NCI-H345 (cell line): ENCODE measurements around the gene TMEFF2.

Experiments used
- DNase-seq: peaks from one replicate; lab custom pipeline; 2025; lab: John Stamatoyannopoulos, UW

The TMEFF2 gene

DNA sequence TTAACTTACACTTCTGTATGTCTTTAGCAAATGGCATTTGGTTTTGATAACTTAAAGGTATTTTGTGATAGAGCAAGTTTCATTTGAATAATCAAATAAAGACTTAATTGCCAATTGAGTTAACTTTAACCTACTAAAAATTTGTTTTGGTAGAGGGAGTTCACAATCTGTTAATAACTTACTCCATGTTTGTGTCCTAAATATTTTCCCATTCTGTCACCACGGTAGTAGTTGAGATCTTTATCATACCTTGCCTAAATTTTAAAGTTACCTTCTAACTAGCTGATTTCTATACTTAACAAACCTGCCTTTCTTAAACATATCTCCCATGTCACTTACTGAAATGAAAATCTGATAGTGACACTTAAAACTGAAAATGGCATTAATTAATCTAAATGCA is 127.1 kb downstream of the TMEFF2 start:
- no peak for DNase-seq

GRCh38 chr2:192064459-192064858 is 130.3 kb downstream of the TMEFF2 start:
- DNase-seq = no peak

DNA sequence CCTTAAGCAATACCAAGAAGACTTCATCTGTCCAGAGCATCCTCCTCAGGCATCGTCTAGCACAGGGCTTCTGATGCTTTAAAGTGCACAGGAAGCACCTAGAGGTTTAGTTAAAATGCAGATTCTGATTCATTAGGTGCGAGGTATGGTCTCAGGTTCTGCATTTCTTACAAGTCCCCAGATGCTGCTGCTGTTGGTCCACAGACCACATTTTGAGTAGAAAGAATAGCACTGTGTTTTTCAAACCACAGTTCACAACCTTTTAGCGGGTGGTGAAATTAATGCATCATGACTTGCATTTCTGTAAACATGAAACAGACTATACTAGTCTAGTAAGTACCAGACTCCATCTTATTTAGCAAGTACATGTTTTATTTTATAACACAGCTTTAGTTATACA is 134.6 kb downstream of the TMEFF2 start:
- no peak for DNase-seq

DNA sequence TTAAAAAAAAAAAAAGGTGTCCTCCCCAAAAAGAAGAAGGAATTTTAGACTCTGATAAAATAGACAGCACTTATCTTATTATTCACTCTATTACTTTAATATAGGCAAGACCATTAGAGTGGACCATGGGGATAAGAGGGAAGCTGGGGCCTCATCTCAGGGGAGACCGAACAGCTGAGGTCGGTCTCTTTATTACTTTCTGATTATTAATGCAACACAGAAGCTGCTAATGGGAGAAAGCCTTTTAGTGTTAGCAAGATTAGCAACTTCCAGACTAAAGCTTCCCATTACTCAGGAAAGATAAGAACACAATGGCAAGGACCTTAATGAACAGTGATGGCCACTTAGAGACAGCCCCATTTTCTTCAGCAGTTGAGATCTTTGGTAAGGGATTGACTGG is 135.5 kb downstream of the TMEFF2 start:
- no peak for DNase-seq

DNA sequence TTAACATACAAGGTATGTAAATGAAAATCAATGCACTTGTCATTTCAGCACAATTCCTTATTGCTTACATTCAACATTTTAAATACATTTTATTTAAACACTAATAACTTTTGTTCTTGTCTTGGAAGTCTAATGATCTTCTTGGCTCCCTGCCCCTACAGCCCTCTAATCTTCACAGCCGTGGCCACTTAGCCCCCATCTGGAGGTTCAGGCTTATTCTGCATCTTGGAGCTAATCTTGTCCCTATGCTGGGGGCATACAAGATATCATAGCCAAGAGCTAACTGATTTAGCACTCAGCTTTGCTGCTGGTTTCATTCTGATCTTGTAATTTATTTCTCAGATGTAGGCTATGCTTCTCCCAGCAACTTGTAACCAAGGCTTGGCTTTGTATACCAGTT is 140.8 kb downstream of the TMEFF2 start:
- peak; percentile 18 for DNase-seq

- DNase-seq = peak; percentile 74
Measured at GRCh38 chr2:192051533-192051932, 143.2 kb downstream of the TMEFF2 start.

DNA sequence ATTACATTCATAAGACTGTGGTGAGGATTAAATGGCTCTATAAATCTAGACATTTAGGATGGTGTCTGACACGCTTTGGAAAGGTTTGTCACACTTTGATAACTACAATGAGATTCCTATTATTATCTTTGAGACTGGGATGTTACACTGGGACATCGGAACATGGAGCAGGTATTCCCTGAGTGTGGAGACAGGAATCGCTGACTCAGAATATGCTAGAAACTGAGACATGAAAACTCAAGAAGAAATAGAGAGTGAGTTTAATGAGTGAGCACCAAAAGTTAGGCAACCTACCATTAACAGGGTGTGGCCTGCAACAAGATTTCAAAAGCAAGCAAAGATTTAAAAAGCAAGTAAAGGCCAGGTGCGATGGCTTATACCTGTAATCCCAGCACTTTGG is 145.4 kb downstream of the TMEFF2 start:
- no peak for DNase-seq

- no peak for DNase-seq
Measured at GRCh38 chr2:192047315-192048107, 147.2 kb downstream of the TMEFF2 start.

- no peak for DNase-seq
Measured at GRCh38 chr2:192044496-192044895, 150.2 kb downstream of the TMEFF2 start.

- DNase-seq = no peak
Measured at GRCh38 chr2:192043216-192043870, 151.4 kb downstream of the TMEFF2 start.

- no peak for DNase-seq
Measured at GRCh38 chr2:192042126-192042525, 152.6 kb downstream of the TMEFF2 start.

DNA sequence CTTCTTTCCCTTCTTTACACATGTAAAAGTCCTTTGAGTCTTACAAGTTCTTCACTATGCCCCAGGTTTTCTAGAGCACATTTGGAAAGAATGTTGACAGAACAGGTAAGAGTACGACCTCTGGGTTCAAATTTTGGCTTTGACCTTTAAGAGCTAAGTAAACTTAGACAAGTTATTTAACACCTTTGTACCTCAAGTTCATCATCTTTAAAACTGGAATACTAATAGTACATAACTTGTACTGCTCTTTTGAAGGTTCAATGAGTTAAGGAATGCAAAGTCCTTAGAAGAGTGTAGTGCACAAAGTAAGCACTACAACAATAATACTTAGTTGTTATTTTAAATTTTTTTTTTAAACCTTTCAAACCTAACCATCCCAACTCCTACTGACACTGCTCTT is 156.6 kb downstream of the TMEFF2 start:
- DNase-seq = no peak

- DNase-seq = no peak
Measured at GRCh38 chr2:192035731-192036442, 158.8 kb downstream of the TMEFF2 start.

DNA sequence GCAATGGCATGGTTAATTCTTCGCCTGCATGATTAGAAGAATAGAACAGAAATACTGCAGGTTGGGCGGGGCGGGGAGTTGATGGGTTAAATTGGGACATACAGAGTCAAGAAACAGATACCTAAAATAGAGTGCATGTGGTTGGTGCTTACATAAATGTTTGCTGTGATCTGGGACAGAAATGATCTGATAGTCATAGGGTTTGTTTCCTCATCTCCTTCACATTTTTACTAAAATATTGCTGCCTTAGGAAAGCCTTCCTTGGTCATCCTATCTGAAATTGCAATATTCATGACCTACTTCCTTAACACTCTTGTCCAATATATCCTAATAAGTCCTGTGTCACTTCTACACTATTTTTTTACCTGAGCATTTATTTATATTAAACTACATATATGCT is 163.9 kb downstream of the TMEFF2 start:
- no peak for DNase-seq

GRCh38 chr2:192030289-192030688 is 164.4 kb downstream of the TMEFF2 start:
- DNase-seq = no peak

DNA sequence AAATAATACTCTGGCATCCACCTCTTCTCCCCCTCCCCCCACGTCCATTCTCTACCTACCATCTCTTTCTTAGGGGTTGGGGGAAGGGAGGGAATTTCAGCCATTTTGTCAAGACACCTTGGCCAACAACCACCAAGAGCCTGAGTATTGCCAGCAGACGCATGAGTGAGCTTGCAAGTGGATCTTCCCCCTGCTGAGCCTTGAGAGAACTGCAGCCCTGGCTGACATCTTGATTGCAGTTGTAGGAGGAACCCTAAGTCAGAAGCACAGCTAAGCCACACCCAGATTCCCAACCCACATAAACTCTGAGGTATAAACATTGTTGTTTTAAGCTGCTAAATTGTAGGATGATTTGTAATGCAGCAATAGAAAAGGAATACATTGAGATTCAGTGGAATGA is 165.6 kb downstream of the TMEFF2 start:
- DNase-seq = no peak

GRCh38 chr2:192026825-192027120 is 168.0 kb downstream of the TMEFF2 start:
- no peak for DNase-seq

DNA sequence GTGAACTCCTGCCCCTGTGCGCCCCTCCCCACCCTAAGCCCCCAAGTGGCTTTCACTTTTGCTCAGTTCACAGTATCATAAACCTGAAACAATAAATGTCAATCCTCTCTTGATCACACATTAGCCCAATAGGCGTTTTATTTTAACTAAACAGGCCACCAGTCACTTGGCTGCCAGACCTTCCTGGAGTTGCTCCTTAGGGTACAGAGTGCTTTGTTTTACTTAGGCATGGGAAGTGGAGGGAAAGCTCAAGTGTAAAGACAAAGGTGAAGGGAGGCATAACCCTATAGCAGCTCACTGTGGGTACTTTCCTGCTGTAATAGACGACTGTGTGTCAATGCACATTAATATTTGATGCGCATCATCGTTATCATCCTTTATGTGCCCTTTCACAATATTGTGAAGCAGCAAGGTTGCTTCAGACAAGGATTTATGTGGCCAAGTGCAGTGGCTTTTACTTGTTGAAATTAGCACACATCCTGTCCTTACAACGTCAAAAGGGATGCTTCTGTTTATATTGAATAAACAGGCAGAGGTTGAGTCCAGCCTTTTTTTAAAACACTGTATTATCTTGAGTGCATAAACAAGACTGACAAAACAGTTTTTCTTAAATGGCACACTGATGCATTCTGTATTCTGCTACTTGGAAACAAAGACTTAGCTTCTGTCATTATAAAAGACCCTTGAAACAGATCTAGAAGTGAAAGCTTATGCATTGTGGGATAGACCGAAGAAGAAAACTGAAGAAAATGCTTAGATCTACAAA is 168.5 kb downstream of the TMEFF2 start:
- no peak for DNase-seq

- DNase-seq = no peak
Measured at GRCh38 chr2:192025637-192026036, 169.1 kb downstream of the TMEFF2 start.

DNA sequence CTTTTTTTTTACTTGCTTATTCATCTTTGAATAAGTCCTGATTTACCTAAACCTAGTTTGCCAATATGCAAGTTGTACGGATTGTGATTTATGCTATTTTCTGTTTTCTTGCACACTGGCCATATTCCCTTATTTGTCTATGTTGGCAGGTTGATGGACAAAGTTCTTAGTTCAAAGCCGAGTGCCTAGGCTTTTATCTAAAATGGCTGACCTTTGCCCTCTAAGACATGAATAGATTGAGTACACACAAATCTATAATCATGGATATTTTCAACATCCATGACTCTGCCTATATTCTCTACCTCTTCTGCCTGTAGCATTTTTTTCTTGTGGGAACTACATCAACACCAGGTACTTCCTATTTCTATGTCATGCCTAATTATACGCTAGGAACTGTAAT is 171.7 kb downstream of the TMEFF2 start:
- DNase-seq = no peak

- no peak for DNase-seq
Measured at GRCh38 chr2:192017844-192018243, 176.9 kb downstream of the TMEFF2 start.

- no peak for DNase-seq
Measured at GRCh38 chr2:192016265-192016664, 178.5 kb downstream of the TMEFF2 start.

DNA sequence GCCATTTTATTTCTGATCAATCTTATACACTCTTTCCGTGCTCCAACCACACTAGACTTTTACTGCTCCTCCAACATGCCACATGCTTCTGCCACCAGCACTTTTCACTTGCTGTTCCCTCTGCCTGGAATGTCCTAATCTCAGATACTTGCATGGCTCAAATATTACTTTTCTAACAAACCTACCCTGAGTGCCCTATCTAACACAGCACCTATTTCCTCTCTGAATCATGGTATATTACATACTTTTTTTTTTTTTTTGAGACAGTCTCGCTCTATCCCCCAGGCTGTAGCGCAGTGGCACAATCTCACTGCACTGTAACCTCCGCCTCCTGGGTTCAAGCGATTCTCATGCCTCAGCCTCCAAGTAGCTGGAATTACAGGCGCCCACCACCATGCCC is 181.5 kb downstream of the TMEFF2 start:
- DNase-seq = no peak
